ENCODE measurements around the gene ACAP3. TPM values are rescaled to one million over a fixed set of nuclear protein-coding genes. Genes with fewer than 3 reads are reported as not detected.

Gene ACAP3
- total and polyA plus RNA-seq, 9 donors: 28.2 to 63.5 (median 50.6) TPM

- no peak for DNase-seq
- Histone ChIP-seq H3K9me3 (replicated peaks; ENCODE audit: control insufficient read depth, low read depth, low read length) (no peaks in the 10 kb centered on the region), H3K36me3 (ENCODE audit: control insufficient read depth, insufficient read depth, low read length) (peaks cover 19% of the 10 kb centered on the region), H3K27ac (ENCODE audit: low read length) (no peak overlapping the region), H3K4me3 (ENCODE audit: low read length) (no peak overlapping the region), H3K4me1 (ENCODE audit: control insufficient read depth, insufficient read depth, low read length) (peaks cover 32% of the 10 kb centered on the region), H3K27me3 (ENCODE audit: control insufficient read depth, insufficient read depth, low read length) (no peaks in the 10 kb centered on the region)
- 70% methylated on average over 13 of the region's 15 CpGs for WGBS (ENCODE audit: insufficient coverage)
These were observed 37.1 kb upstream of the ACAP3 start for GRCh38 chr1:1344655-1345361.

GRCh38 chr1:1343811-1344421 is 36.2 kb upstream of the ACAP3 start:
- Histone ChIP-seq H3K4me1 (ENCODE audit: control insufficient read depth, insufficient read depth, low read length) (peaks cover 32% of the 10 kb centered on the region), H3K4me3 (ENCODE audit: low read length) (no peak overlapping the region), H3K36me3 (ENCODE audit: control insufficient read depth, insufficient read depth, low read length) (peaks cover 28% of the 10 kb centered on the region), H3K9me3 (replicated peaks; ENCODE audit: control insufficient read depth, low read depth, low read length) (no peaks in the 10 kb centered on the region), H3K27ac (ENCODE audit: low read length) (no peak overlapping the region), H3K27me3 (ENCODE audit: control insufficient read depth, insufficient read depth, low read length) (no peaks in the 10 kb centered on the region)
- WGBS (ENCODE audit: insufficient coverage): 84% methylated on average over 24 of the region's 24 CpGs
- no peak for DNase-seq

GRCh38 chr1:1342584-1343115 is 34.9 kb upstream of the ACAP3 start:
- Histone ChIP-seq H3K36me3 (ENCODE audit: control insufficient read depth, insufficient read depth, low read length) (peaks cover 38% of the 10 kb centered on the region), H3K4me3 (ENCODE audit: low read length) (no peak overlapping the region), H3K9me3 (replicated peaks; ENCODE audit: control insufficient read depth, low read depth, low read length) (no peaks in the 10 kb centered on the region), H3K27ac (ENCODE audit: low read length) (no peak overlapping the region), H3K4me1 (ENCODE audit: control insufficient read depth, insufficient read depth, low read length) (peaks cover 24% of the 10 kb centered on the region), H3K27me3 (ENCODE audit: control insufficient read depth, insufficient read depth, low read length) (no peaks in the 10 kb centered on the region)
- no peak for DNase-seq
- WGBS (ENCODE audit: insufficient coverage): 70% methylated on average over 16 of the region's 18 CpGs

- H3K27me3 ChIP-seq (ENCODE audit: control insufficient read depth, insufficient read depth, low read length): no peaks in the 10 kb centered on the region
- peaks cover 43% of the 10 kb centered on the region for H3K36me3 ChIP-seq (ENCODE audit: control insufficient read depth, insufficient read depth, low read length)
- H3K9me3 ChIP-seq (replicated peaks; ENCODE audit: control insufficient read depth, low read depth, low read length): no peaks in the 10 kb centered on the region
- WGBS (ENCODE audit: insufficient coverage): 89% methylated on average over 19 of the region's 28 CpGs
- H3K27ac ChIP-seq (ENCODE audit: low read length): no peak overlapping the region
- no peak for DNase-seq
- no peak overlapping the region for H3K4me3 ChIP-seq (ENCODE audit: low read length)
- peaks cover 19% of the 10 kb centered on the region for H3K4me1 ChIP-seq (ENCODE audit: control insufficient read depth, insufficient read depth, low read length)
These were observed 34.4 kb upstream of the ACAP3 start for GRCh38 chr1:1342061-1342562.

- H3K27ac ChIP-seq (ENCODE audit: low read length): no peak overlapping the region
- no peak for DNase-seq
- no peaks in the 10 kb centered on the region for H3K9me3 ChIP-seq (replicated peaks; ENCODE audit: control insufficient read depth, low read depth, low read length)
- H3K27me3 ChIP-seq (ENCODE audit: control insufficient read depth, insufficient read depth, low read length): no peaks in the 10 kb centered on the region
- 87% methylated on average over 17 of the region's 17 CpGs for WGBS (ENCODE audit: insufficient coverage)
- peaks cover 43% of the 10 kb centered on the region for H3K36me3 ChIP-seq (ENCODE audit: control insufficient read depth, insufficient read depth, low read length)
- H3K4me1 ChIP-seq (ENCODE audit: control insufficient read depth, insufficient read depth, low read length): peaks cover 13% of the 10 kb centered on the region
- H3K4me3 ChIP-seq (ENCODE audit: low read length): no peak overlapping the region
These were observed 33.9 kb upstream of the ACAP3 start for GRCh38 chr1:1341549-1342021.

- no peak for DNase-seq
- Histone ChIP-seq H3K27me3 (ENCODE audit: control insufficient read depth, insufficient read depth, low read length) (no peaks in the 10 kb centered on the region), H3K4me1 (ENCODE audit: control insufficient read depth, insufficient read depth, low read length) (peaks cover 7% of the 10 kb centered on the region), H3K36me3 (ENCODE audit: control insufficient read depth, insufficient read depth, low read length) (peaks cover 45% of the 10 kb centered on the region), H3K27ac (ENCODE audit: low read length) (no peak overlapping the region), H3K4me3 (ENCODE audit: low read length) (no peak overlapping the region), H3K9me3 (replicated peaks; ENCODE audit: control insufficient read depth, low read depth, low read length) (no peaks in the 10 kb centered on the region)
- WGBS (ENCODE audit: insufficient coverage): 94% methylated on average over 36 of the region's 36 CpGs
These were observed 33.2 kb upstream of the ACAP3 start for GRCh38 chr1:1340791-1341548.

- Histone ChIP-seq H3K27ac (ENCODE audit: low read length) (no peak overlapping the region), H3K36me3 (ENCODE audit: control insufficient read depth, insufficient read depth, low read length) (peaks cover 52% of the 10 kb centered on the region), H3K27me3 (ENCODE audit: control insufficient read depth, insufficient read depth, low read length) (no peaks in the 10 kb centered on the region), H3K4me1 (ENCODE audit: control insufficient read depth, insufficient read depth, low read length) (peaks cover under 1% of the 10 kb centered on the region), H3K4me3 (ENCODE audit: low read length) (no peak overlapping the region), H3K9me3 (replicated peaks; ENCODE audit: control insufficient read depth, low read depth, low read length) (no peaks in the 10 kb centered on the region)
- DNase-seq: no peak
- WGBS (ENCODE audit: insufficient coverage): 83% methylated on average over 21 of the region's 23 CpGs
These were observed 32.5 kb upstream of the ACAP3 start for GRCh38 chr1:1340185-1340584.

- WGBS (ENCODE audit: insufficient coverage): 92% methylated on average over 36 of the region's 36 CpGs
- H3K4me1 ChIP-seq (ENCODE audit: control insufficient read depth, insufficient read depth, low read length): no peaks in the 10 kb centered on the region
- DNase-seq: no peak
- no peak overlapping the region for H3K27ac ChIP-seq (ENCODE audit: low read length)
- H3K36me3 ChIP-seq (ENCODE audit: control insufficient read depth, insufficient read depth, low read length): peaks cover 53% of the 10 kb centered on the region
- no peak overlapping the region for H3K4me3 ChIP-seq (ENCODE audit: low read length)
- H3K9me3 ChIP-seq (replicated peaks; ENCODE audit: control insufficient read depth, low read depth, low read length): no peaks in the 10 kb centered on the region
- H3K27me3 ChIP-seq (ENCODE audit: control insufficient read depth, insufficient read depth, low read length): no peaks in the 10 kb centered on the region
These were observed 30.5 kb upstream of the ACAP3 start for GRCh38 chr1:1338278-1338677.

GRCh38 chr1:1337793-1338147 is 30.0 kb upstream of the ACAP3 start:
- WGBS (ENCODE audit: insufficient coverage): 64% methylated on average over 15 of the region's 18 CpGs

More at GRCh38 chr1:1337793-1338147, 30.0 kb upstream of the ACAP3 start:
- H3K27ac ChIP-seq (ENCODE audit: low read length): no peak overlapping the region
- no peaks in the 10 kb centered on the region for H3K9me3 ChIP-seq (replicated peaks; ENCODE audit: control insufficient read depth, low read depth, low read length)
- H3K4me3 ChIP-seq (ENCODE audit: low read length): no peak overlapping the region
- peaks cover 53% of the 10 kb centered on the region for H3K36me3 ChIP-seq (ENCODE audit: control insufficient read depth, insufficient read depth, low read length)
- no peak for DNase-seq
- no peaks in the 10 kb centered on the region for H3K27me3 ChIP-seq (ENCODE audit: control insufficient read depth, insufficient read depth, low read length)
- no peaks in the 10 kb centered on the region for H3K4me1 ChIP-seq (ENCODE audit: control insufficient read depth, insufficient read depth, low read length)
